Measurements from ENCODE around the gene TMCO6. TPM values are rescaled to one million over a fixed set of nuclear protein-coding genes. Genes with fewer than 3 reads are reported as not detected.

The TMCO6 gene
- total and polyA plus RNA-seq, 2 of the 4 experiments (the other 2 are of a cell fraction) = 6.6 to 10.6 TPM

- Histone ChIP-seq H3K4me3 (ENCODE audit: insufficient read depth, low read depth, low read length) (no peak overlapping the region), H4K8ac (ENCODE audit: low read depth in 2 of 2, low read length in 2 of 2) (no peak overlapping the region), H3K4ac (ENCODE audit: low read depth, low read length) (no peak overlapping the region), H2AK9ac (replicated peaks; ENCODE audit: low read depth, low read length, poor library complexity) (no peak overlapping the region), H2AK5ac (ENCODE audit: low read depth, low read length) (no peak overlapping the region), H3K79me1 (ENCODE audit: low read depth in 1 of 2, low read length in 2 of 2) (no peaks in the 10 kb centered on the region), H4K5ac (ENCODE audit: low read depth, low read length) (no peak overlapping the region), H3K4me2 (ENCODE audit: low read depth, low read length) (no peak overlapping the region), H2BK120ac (ENCODE audit: low read depth, low read length) (no peak overlapping the region), H4K20me1 (ENCODE audit: insufficient read depth, low read length) (no peaks in the 10 kb centered on the region), H3K27me3 (ENCODE audit: control insufficient read depth, insufficient read depth, low read length) (peaks cover 16% of the 10 kb centered on the region), H3K14ac (replicated peaks; ENCODE audit: low read depth, low read length) (no peak overlapping the region), H3K4me1 (ENCODE audit: control insufficient read depth, insufficient read depth, low read length) (peaks cover 5% of the 10 kb centered on the region; the same call in 1 of the 2 replicates), H2BK15ac (ENCODE audit: low read depth, low read length) (no peak overlapping the region), H4K91ac (ENCODE audit: insufficient read depth, low read depth, low read length) (no peak overlapping the region), H2BK20ac (ENCODE audit: low read depth, low read length) (no peak overlapping the region), H3K18ac (ENCODE audit: low read depth, low read length) (no peak overlapping the region), H3K9ac (ENCODE audit: low read depth, low read length) (no peak overlapping the region), H2BK5ac (ENCODE audit: low read depth, low read length, poor library complexity, severe bottlenecking) (no peak overlapping the region), H3K9me1 (ENCODE audit: insufficient read depth, low read length) (no peaks in the 10 kb centered on the region), H3K36me3 (ENCODE audit: control insufficient read depth, insufficient read depth, low read length) (no peaks in the 10 kb centered on the region), H3K27ac (ENCODE audit: insufficient read depth, low read length) (no peak overlapping the region), H3K56ac (ENCODE audit: extremely low read depth, insufficient read depth, low read length) (no peak overlapping the region), H3K9me3 (ENCODE audit: control insufficient read depth, insufficient read depth, low read length) (no peaks in the 10 kb centered on the region; the same call in 1 of the 2 replicates), H2AFZ (replicated peaks; ENCODE audit: low read length, poor library complexity) (no peak overlapping the region), H3K23ac (ENCODE audit: low read depth, low read length) (no peak overlapping the region)
- no peak for ATAC-seq (ENCODE audit: low read depth)
- DNase-seq = no peak
- no TSS peak for BruUV-seq (replicated peaks)
- intact Hi-C loops (cut with micrococcal nuclease) (loop anchor here (10.0 kb wide), 1 partner anchor 386 kb away; no protein-coding TSS in a partner anchor), dilution Hi-C loops (cut with HindIII; ENCODE audit: low sequenced_read_pairs, unreplicated experiment) (no loop called here), in situ Hi-C loops (cut with MboI; ENCODE audit: low sequenced_read_pairs) (no loop called here)
- POLR2A ChIA-PET (ENCODE audit: unreplicated experiment) = no interaction called here
- TF ChIP-seq RCOR1 (IDR thresholded peaks at IDR 0.05; ENCODE audit: insufficient replicate concordance, low read length) (no peak), RFX5 (IDR thresholded peaks at IDR 0.05; ENCODE audit: low read depth, low read length) (no peak), BHLHE40 (IDR thresholded peaks at IDR 0.05; ENCODE audit: low read depth, low read length) (no peak), MXI1 (IDR thresholded peaks at IDR 0.05; ENCODE audit: borderline replicate concordance, low read depth, low read length) (no peak), MAFK (IDR thresholded peaks at IDR 0.05; ENCODE audit: low read depth, low read length) (no peak), CHD1 (IDR thresholded peaks at IDR 0.05; ENCODE audit: low read depth, low read length) (no peak)
- no CpG with 5 or more reads among the region's 2 CpGs for WGBS, 2 experiments (ENCODE audit: extremely low coverage in 2 of 2, insufficient read length in 1 of 2)
- CTCF ChIA-PET = no interaction called here
These were observed 8.8 kb upstream of the TMCO6 start for GRCh38 chr5:140630292-140631035.

All from IMR-90 (cell line).